AG09319 (cell line): ENCODE data around the gene VPS13C.

Source experiments
- DNase-seq: peaks from one replicate; pipeline ENCODE4 v3.0.0-alpha.2; 2010; ENCODE audit warnings: low read depth; ENCODE audit errors: extremely low read depth
- TF ChIP-seq, protein P1 (sequence below): IDR thresholded peaks from 2 replicates; pipeline ENCODE4 v1.5.1; 2011; ENCODE audit warnings: low read depth, mild to moderate bottlenecking, inconsistent platforms, low read length, moderate library complexity

Gene VPS13C

GRCh38 chr15:62104401-62104800, 44.2 kb upstream of the VPS13C start:
- no peak for DNase-seq
- TF ChIP-seq, protein P1, sequence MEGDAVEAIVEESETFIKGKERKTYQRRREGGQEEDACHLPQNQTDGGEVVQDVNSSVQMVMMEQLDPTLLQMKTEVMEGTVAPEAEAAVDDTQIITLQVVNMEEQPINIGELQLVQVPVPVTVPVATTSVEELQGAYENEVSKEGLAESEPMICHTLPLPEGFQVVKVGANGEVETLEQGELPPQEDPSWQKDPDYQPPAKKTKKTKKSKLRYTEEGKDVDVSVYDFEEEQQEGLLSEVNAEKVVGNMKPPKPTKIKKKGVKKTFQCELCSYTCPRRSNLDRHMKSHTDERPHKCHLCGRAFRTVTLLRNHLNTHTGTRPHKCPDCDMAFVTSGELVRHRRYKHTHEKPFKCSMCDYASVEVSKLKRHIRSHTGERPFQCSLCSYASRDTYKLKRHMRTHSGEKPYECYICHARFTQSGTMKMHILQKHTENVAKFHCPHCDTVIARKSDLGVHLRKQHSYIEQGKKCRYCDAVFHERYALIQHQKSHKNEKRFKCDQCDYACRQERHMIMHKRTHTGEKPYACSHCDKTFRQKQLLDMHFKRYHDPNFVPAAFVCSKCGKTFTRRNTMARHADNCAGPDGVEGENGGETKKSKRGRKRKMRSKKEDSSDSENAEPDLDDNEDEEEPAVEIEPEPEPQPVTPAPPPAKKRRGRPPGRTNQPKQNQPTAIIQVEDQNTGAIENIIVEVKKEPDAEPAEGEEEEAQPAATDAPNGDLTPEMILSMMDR: no peak

GRCh38 chr15:62103431-62103830, 43.2 kb upstream of the VPS13C start:
- TF ChIP-seq, protein P1: no peak
- DNase-seq: no peak

DNA sequence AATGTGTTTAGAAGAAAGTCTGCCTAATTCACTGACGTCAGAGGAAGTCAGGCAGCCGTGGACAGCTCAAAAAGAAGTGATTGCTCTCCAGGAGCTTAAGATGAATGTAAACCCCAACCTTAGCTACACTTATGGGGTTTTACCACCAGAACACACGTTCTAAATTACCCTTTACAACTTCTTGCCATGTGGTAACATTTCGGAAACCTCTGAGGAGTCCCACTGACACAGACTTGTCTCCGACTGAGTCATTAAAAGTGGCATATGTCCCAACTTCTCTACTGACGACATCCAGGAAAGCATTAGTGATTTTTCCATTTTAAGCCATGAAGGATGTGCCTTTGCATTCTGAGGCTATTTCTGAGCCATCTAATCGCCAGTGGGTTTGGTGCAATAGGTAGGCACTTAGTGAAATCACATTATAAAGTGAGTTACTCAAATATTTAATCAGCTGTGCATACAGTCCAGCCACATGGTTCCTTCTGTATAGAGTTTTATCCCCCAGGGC, 38.9 kb upstream of the VPS13C start:
- DNase-seq: no peak
- TF ChIP-seq, protein P1: no peak

- DNase-seq: no peak
- TF ChIP-seq, protein P1: no peak
Observed at GRCh38 chr15:62094388-62094787, 34.1 kb upstream of the VPS13C start.

DNA sequence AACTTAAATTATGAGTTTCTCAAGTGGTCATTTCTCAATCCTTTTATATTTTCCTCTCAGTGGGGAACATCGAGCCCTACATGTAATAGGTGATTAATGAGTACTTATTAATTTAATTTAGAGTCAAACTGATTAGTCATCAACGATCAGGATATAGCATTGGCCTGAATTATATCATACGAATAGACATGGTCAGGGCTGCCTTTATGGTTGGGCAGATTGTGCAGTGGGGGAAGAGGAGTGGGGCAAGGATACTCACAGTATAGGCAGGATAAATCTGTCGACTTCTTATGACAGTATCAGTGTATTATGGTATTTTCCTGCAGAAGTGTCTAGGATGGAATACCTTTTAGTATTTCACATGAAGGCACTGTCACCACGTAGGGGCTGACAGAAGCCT, 33.6 kb upstream of the VPS13C start:
- TF ChIP-seq, protein P1: no peak
- no peak for DNase-seq

GRCh38 chr15:62090988-62091387, 30.7 kb upstream of the VPS13C start:
- no peak for DNase-seq
- TF ChIP-seq, protein P1: no peak

DNA sequence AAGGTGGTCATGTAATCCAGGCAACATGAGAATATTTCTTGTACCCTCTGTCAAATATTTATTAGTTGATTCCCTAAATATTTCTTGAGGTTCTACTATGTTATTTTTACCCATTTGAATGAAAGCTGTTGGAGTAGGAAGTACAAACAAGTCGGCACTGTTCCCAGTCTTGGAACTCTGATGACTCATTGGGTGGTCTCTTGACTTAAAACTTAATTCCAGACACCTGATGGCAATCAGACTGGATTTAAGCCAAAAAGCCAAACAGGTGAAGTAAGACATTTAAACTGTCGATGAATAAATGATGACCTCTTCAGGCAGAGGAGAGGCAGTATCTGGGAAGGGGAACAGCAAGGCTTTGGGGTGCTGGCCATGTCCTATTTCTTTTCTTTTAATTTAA, 29.4 kb upstream of the VPS13C start:
- TF ChIP-seq, protein P1: no peak

More for the DNA sequence above, 29.4 kb upstream of the VPS13C start:
- DNase-seq: no peak
